GM06990 (cell line): ENCODE data around the gene ZNF860.
A peak's percentile ranks its signal among the peaks of the same experiment; 100 is the strongest.

Experiments used
- DNase-seq: peaks from one replicate; pipeline ENCODE4 v3.0.0-alpha.2; 2011; ENCODE audit not compliant: insufficient read length; ENCODE audit errors: extremely low read depth
- H3K27me3 ChIP-seq: replicated peaks from 2 replicates; pipeline ENCODE4 v1.6.0; 2011; ENCODE audit warnings: low read length; ENCODE audit not compliant: control insufficient read depth, insufficient read depth
- H3K36me3 ChIP-seq: 2 replicates; pipeline ENCODE4 v1.5.1; 2011; ENCODE audit warnings: low read length; ENCODE audit not compliant: control insufficient read depth, insufficient read depth
- H3K4me3 ChIP-seq: replicated peaks from 2 replicates; pipeline ENCODE4 v1.5.1; 2011; ENCODE audit warnings: low read depth, mild to moderate bottlenecking, control low read depth, low read length
- TF ChIP-seq, protein P1 (sequence below): IDR thresholded peaks from 2 replicates; pipeline ENCODE4 v1.5.1; 2011; ENCODE audit warnings: low read length, control low read depth, mild to moderate bottlenecking, inconsistent platforms; ENCODE audit not compliant: insufficient read depth, poor library complexity, severe bottlenecking

The ZNF860 gene

DNA sequence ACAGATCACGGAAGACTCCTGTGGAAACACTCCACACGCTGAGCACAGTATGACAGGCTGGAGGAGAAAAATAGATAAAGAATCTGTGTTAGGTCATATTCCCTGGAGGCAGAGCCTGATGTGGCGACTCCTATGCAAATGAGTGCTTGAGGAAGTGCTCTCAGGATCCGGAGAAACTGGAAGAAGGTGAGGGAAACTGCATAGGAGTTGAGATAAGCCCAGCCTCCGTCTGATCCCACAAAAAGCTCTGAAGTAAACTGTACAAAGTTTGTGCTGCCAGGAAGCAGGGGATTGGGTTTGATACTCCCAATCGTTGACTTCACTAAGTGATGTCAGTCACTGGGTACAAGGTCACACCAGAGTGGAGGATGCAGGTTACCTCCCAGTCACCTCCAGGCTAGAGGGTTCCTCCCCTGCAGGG is 33.9 kb upstream of the ZNF860 start:
- Histone ChIP-seq H3K27me3 (peaks cover 2% of the 10 kb centered on the region), H3K4me3 (no peak overlapping the region), H3K36me3 (no peaks in the 10 kb centered on the region)
- no peak for DNase-seq
- TF ChIP-seq, protein P1, sequence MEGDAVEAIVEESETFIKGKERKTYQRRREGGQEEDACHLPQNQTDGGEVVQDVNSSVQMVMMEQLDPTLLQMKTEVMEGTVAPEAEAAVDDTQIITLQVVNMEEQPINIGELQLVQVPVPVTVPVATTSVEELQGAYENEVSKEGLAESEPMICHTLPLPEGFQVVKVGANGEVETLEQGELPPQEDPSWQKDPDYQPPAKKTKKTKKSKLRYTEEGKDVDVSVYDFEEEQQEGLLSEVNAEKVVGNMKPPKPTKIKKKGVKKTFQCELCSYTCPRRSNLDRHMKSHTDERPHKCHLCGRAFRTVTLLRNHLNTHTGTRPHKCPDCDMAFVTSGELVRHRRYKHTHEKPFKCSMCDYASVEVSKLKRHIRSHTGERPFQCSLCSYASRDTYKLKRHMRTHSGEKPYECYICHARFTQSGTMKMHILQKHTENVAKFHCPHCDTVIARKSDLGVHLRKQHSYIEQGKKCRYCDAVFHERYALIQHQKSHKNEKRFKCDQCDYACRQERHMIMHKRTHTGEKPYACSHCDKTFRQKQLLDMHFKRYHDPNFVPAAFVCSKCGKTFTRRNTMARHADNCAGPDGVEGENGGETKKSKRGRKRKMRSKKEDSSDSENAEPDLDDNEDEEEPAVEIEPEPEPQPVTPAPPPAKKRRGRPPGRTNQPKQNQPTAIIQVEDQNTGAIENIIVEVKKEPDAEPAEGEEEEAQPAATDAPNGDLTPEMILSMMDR: no peak

DNA sequence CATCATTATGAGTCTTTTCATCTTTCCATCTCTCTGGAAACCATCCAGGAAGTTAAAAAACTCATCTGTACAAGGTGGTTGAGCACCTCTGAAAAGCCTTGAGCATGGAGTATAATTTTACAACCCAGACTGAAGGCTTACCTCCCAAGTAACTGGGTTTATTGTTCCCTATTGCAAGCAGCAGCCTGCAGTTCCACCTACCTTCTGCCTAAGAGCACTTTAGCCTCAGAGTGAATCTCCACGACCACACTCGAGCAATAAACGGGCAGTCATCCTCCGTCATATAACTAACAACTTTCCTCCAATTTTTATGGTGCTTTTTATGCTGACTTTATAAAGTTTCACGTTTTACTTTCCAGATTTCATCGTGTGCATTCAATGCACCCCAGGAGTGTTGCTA is 33.3 kb upstream of the ZNF860 start:
- H3K4me3 ChIP-seq: no peak overlapping the region
- no peak for DNase-seq
- TF ChIP-seq, protein P1: no peak
- H3K27me3 ChIP-seq: peaks cover 2% of the 10 kb centered on the region
- no peaks in the 10 kb centered on the region for H3K36me3 ChIP-seq

DNA sequence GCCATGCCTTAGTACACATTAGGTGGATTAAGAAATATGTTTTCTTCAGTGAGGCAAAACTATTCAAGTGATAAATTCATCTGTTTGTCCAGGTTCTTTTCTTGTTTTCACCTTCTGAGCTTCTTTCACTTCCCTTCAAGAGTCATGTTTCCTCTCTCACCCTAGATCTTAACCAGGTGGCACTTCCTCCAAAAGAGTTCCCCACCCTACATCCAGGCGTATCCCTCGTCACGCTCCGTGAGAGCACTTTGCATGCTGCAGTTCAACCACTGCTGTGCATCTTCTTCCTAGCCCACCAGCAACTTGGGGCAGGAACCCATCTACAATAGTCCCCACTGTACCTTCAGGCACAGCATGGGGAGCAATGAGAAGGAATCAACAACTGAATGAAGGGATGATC is 29.3 kb upstream of the ZNF860 start:
- peak; percentile 49 for DNase-seq
- Histone ChIP-seq H3K36me3 (no peaks in the 10 kb centered on the region), H3K4me3 (no peak overlapping the region), H3K27me3 (peaks cover under 1% of the 10 kb centered on the region)
- TF ChIP-seq, protein P1: no peak

DNA sequence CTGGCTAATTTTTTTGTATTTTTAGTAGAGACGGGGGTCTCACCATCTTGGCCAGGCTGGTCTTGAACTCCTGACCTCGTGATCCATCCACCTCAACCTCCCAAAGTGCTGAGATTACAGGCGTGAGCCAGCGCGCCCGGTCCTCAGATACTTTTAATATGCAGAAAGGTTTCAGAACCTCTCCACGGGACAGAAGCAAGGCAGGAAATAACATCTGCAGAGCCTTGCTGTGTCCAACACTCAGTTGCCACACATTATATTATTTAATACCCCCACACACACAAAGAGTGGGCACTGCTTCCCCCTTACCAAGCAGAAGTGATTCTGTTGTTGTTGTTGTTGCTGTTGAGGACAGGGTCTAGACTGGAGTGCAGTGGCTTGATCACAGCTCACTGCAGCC is 28.5 kb upstream of the ZNF860 start:
- no peak for DNase-seq
- no peak overlapping the region for H3K4me3 ChIP-seq
- no peaks in the 10 kb centered on the region for H3K27me3 ChIP-seq
- TF ChIP-seq, protein P1: no peak
- H3K36me3 ChIP-seq: no peaks in the 10 kb centered on the region

DNA sequence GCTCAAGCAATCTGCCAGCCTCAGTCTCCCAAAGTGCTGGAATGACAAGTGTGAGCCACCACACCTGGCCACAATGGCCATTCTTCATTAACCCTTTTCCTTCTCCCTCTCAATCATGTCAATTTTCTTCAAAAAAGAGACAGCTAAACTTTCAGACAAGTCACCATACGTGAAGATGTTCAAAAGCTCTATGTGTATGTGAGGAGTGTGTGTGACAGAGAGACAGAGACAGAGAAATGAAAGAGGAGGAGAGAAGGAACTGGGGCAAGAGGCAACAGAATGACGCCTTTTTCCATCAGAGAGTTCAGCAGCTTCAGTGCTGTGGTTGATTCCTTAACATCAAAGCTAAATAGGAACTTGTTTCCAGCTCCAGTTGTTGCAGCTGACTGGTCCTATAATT is 27.9 kb upstream of the ZNF860 start:
- TF ChIP-seq, protein P1: no peak
- Histone ChIP-seq H3K36me3 (no peaks in the 10 kb centered on the region), H3K4me3 (no peak overlapping the region), H3K27me3 (no peaks in the 10 kb centered on the region)
- no peak for DNase-seq

DNA sequence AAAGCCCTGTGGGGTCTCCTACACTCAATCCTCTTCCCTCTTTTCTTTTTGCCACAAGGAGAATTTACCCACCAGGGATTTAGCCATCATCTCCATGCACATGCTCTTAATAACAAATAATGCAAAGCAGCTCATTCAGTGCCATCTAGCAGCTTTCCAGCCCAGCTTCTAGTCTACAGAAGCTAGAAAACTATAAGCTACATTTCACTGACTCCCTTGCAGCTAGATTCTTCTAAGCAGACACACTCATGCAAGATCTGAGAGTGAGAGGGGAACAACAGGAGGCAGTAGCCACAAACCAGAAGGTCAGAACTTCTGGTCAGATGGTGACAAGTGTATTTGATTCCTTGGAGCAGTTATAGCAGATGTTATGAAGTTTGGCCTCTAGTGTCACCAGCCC is 26.0 kb upstream of the ZNF860 start:
- TF ChIP-seq, protein P1: no peak
- Histone ChIP-seq H3K4me3 (no peak overlapping the region), H3K36me3 (no peaks in the 10 kb centered on the region), H3K27me3 (no peaks in the 10 kb centered on the region)
- no peak for DNase-seq
